Measurements from ENCODE around the gene HOXC12.

- TF ChIP-seq CTCF (IDR thresholded peaks at IDR 0.05; ENCODE audit: low read depth, low read length) (no peak), EZH2phosphoT487 (IDR thresholded peaks at IDR 0.05; ENCODE audit: low read depth) (no peak)
Measured at GRCh38 chr12:53998900-53999236, 44.2 kb downstream of the HOXC12 start.

Measured in OCI-LY3 (cell line).